GM12865 (cell line): Measurements from ENCODE around the gene PPP2R5D.

Source experiments
- DNase-seq: peaks from one replicate; pipeline ENCODE4 v3.0.0; 2010; ENCODE audit warnings: low read depth
- H3K4me3 ChIP-seq: 2 replicates; pipeline ENCODE4 v1.5.1; 2011; ENCODE audit warnings: mild to moderate bottlenecking, low read depth, low read length, control low read depth
- TF ChIP-seq, protein P1 (sequence below): IDR thresholded peaks from 2 replicates; pipeline ENCODE4 v1.5.1; 2011; ENCODE audit warnings: low read length, control low read depth, low read depth, inconsistent platforms; ENCODE audit not compliant: insufficient read depth; ENCODE audit errors: missing control alignments

PPP2R5D gene

DNA sequence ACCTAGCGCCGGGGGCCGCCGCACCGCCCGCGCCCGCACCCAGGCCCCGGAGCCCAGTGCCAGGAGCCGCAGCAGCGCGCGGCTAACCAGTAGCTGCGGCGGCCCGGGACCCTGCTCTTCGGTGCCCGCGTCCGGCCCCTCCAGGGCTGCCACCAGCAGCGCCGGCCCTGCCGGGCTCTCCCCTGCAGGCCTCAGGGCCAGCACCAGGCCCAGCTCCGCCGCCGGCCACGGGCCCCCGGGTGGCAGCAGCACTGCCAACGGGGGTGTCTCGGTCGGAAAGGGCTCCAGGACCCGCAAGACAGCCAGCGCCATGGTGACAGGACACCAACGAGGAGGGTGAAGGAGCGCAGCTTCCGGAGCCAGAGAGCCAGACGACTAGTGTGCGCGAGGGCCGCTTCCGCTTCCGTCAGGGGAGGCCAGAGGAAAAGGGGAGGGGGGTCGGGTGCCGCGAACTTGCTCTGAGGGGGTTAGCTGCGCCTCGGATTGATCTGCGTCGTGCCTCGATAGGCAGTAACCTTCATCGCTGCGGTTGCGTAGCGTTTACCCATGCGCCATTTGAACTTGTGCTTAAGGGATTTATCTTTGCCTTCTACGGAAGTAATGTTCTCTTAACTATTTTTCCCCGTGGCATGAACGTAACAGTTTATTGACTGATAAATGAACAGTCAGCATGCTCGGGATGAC, 5.4 kb upstream of the PPP2R5D start, which contains the start of gene PEX6:
Gene PEX6 (minus strand): TSS at position 343 of the 684 bp plus-strand sequence. CDS start 31 bp downstream, at position 312.
- peak within 1 kb of the TSS; percentile 85 for H3K4me3 ChIP-seq
- DNase-seq, result peak; percentile 96
- TF ChIP-seq, protein P1, sequence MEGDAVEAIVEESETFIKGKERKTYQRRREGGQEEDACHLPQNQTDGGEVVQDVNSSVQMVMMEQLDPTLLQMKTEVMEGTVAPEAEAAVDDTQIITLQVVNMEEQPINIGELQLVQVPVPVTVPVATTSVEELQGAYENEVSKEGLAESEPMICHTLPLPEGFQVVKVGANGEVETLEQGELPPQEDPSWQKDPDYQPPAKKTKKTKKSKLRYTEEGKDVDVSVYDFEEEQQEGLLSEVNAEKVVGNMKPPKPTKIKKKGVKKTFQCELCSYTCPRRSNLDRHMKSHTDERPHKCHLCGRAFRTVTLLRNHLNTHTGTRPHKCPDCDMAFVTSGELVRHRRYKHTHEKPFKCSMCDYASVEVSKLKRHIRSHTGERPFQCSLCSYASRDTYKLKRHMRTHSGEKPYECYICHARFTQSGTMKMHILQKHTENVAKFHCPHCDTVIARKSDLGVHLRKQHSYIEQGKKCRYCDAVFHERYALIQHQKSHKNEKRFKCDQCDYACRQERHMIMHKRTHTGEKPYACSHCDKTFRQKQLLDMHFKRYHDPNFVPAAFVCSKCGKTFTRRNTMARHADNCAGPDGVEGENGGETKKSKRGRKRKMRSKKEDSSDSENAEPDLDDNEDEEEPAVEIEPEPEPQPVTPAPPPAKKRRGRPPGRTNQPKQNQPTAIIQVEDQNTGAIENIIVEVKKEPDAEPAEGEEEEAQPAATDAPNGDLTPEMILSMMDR, result no peak

GRCh38 chr6:42979523-42980177, 4.7 kb upstream of the PPP2R5D start:
- TF ChIP-seq, protein P1, result no peak
- DNase-seq, result no peak
- peak overlapping the region; percentile 85 for H3K4me3 ChIP-seq

GRCh38 chr6:42981836-42982235, 2.5 kb upstream of the PPP2R5D start:
- TF ChIP-seq, protein P1, result no peak
- no peak for DNase-seq
- no peak overlapping the region for H3K4me3 ChIP-seq

- TF ChIP-seq, protein P1, result no peak
- peak; percentile 30 for DNase-seq
- peak overlapping the region; percentile 95 for H3K4me3 ChIP-seq
Measured at GRCh38 chr6:42984924-42985475, 630 bp downstream of the PPP2R5D start.

DNA sequence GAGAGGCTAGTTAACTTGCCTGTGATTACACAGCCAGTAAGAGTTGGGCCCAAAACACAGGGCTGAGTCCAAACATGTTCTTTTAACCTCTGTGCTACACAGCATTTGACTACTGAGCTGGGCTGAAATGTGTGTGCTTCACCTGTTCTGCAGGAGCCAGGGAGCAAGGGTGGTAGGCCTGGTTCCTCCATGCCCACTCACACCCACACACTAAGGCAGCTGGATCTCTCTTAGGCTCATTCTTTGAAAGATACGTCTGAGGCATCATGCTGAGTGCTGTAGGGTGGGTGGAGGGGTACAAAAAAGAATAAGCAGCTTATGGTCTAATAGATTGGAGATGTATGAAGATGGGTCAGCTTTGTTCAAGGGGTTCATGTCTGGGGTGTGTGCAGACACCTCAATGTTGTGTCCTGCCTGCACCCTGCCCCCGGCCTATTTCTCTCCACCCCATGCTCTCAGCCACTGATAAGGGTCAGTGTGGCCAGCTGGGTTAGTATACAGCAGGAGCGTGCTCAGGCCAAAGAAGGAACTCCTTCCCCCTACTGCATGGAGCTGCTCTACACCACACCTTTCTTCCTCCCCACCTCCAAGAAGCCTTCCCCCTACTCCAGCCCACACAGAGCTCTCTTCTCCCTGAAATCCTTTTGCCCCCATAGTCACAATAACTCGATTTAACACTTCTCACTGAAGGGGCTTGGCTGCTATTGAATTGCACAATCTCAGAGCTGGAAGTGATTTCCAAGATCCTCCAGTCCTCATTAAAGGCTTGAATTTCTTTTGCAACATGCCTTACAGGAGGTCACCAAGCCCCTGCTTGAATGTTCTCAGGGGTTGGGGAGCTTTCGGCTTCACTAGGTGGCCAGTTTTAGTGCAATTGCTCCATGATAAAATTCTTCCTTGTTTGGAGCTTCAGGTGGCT, 3.4 kb downstream of the PPP2R5D start:
- no peak overlapping the region for H3K4me3 ChIP-seq
- TF ChIP-seq, protein P1, result no peak
- no peak for DNase-seq

- TF ChIP-seq, protein P1, result no peak
- H3K4me3 ChIP-seq, result no peak overlapping the region
- no peak for DNase-seq
Measured at GRCh38 chr6:42988486-42989020, 4.2 kb downstream of the PPP2R5D start.
